NCI-H1436 treated with DMSO at 0.1 percent for 48 hours (cell line): ENCODE data around the gene IKZF1.

Source experiments
- DNase-seq: peaks from one replicate; lab custom pipeline; 2025; lab: John Stamatoyannopoulos, UW

IKZF1 gene

GRCh38 chr7:50355817-50356178, 51.3 kb downstream of the IKZF1 start:
- no peak for DNase-seq

- no peak for DNase-seq
These were observed 51.9 kb downstream of the IKZF1 start for GRCh38 chr7:50356212-50356944.

- DNase-seq = no peak
These were observed 52.4 kb downstream of the IKZF1 start for GRCh38 chr7:50356945-50357268.

- DNase-seq = no peak
These were observed 52.9 kb downstream of the IKZF1 start for GRCh38 chr7:50357426-50357825.

GRCh38 chr7:50358041-50358705, 53.7 kb downstream of the IKZF1 start:
- DNase-seq = no peak

GRCh38 chr7:50358779-50359178, 54.3 kb downstream of the IKZF1 start:
- DNase-seq = no peak

GRCh38 chr7:50359258-50359994, 54.9 kb downstream of the IKZF1 start:
- DNase-seq = no peak

- no peak for DNase-seq
These were observed 55.7 kb downstream of the IKZF1 start for GRCh38 chr7:50359995-50360925.

GRCh38 chr7:50362142-50362541, 57.6 kb downstream of the IKZF1 start:
- DNase-seq = no peak

GRCh38 chr7:50362712-50363282, 58.3 kb downstream of the IKZF1 start:
- DNase-seq = no peak

- DNase-seq = no peak
These were observed 59.0 kb downstream of the IKZF1 start for GRCh38 chr7:50363327-50364060.

GRCh38 chr7:50364645-50365044, 60.1 kb downstream of the IKZF1 start:
- DNase-seq = no peak

- DNase-seq = no peak
These were observed 61.8 kb downstream of the IKZF1 start for GRCh38 chr7:50366311-50366710.

- no peak for DNase-seq
These were observed 62.6 kb downstream of the IKZF1 start for GRCh38 chr7:50367100-50367499.

- no peak for DNase-seq
These were observed 63.1 kb downstream of the IKZF1 start for GRCh38 chr7:50367570-50367969.

- DNase-seq = no peak
These were observed 63.9 kb downstream of the IKZF1 start for GRCh38 chr7:50368366-50368765.

GRCh38 chr7:50369143-50370026, 64.9 kb downstream of the IKZF1 start:
- no peak for DNase-seq

GRCh38 chr7:50370884-50371283, 66.4 kb downstream of the IKZF1 start:
- no peak for DNase-seq

- DNase-seq = no peak
These were observed 67.1 kb downstream of the IKZF1 start for GRCh38 chr7:50371551-50372021.

- DNase-seq = no peak
These were observed 68.4 kb downstream of the IKZF1 start for GRCh38 chr7:50372923-50373322.
